Measurements from ENCODE around the gene ACVR1B.

- TF ChIP-seq CTCF (IDR thresholded peaks at IDR 0.05; ENCODE audit: poor library complexity) (no peak), EZH2 (IDR thresholded peaks at IDR 0.05; ENCODE audit: borderline replicate concordance) (no peak)
Measured at GRCh38 chr12:51904951-51905470, 46.5 kb upstream of the ACVR1B start.
